Keratinocyte (primary cell): Measurements from ENCODE around the gene SLC39A11. TPM values are rescaled to one million over a fixed set of nuclear protein-coding genes. Genes with fewer than 3 reads are reported as not detected.

Source experiments
- DNase-seq: peaks from one replicate; pipeline ENCODE4 v3.0.0-alpha.2; 2011; ENCODE audit warnings: low read depth, missing footprints, low spot score
- FAIRE-seq: peaks from 2 replicates; lab custom pipeline; 2011; peaks lifted over from hg19 to GRCh38; lab: Jason Lieb, UNC
- H2AFZ ChIP-seq: 2 replicates; pipeline ENCODE4 v1.6.0; 2012; ENCODE audit warnings: low read length, control low read depth, inconsistent platforms; ENCODE audit not compliant: control insufficient read depth
- H3K27ac ChIP-seq: 2 replicates; pipeline ENCODE4 v1.5.1; 2011; ENCODE audit warnings: low read length; ENCODE audit not compliant: control insufficient read depth, insufficient read depth
- H3K27me3 ChIP-seq: 3 replicates; pipeline ENCODE4 v1.6.0; 2011; ENCODE audit warnings: low read length; ENCODE audit not compliant: control insufficient read depth, insufficient read depth; ENCODE audit errors: extremely low read depth
- H3K36me3 ChIP-seq, 2 experiments: 2 replicates in 1 of 2; 3 replicates in 1 of 2; pipeline ENCODE4 v1.5.1; 2011; ENCODE audit warnings: low read length in 2 of 2, mild to moderate bottlenecking in 1 of 2; ENCODE audit not compliant: control insufficient read depth in 2 of 2, insufficient read depth in 2 of 2; ENCODE audit errors: extremely low read depth in 1 of 2
- H3K4me1 ChIP-seq: 3 replicates; pipeline ENCODE4 v1.5.1; 2011; ENCODE audit warnings: low read length; ENCODE audit not compliant: control insufficient read depth, insufficient read depth; ENCODE audit errors: extremely low read depth
- H3K4me2 ChIP-seq: 3 replicates; pipeline ENCODE4 v1.6.0; 2011; ENCODE audit warnings: low read depth, low read length; ENCODE audit not compliant: control insufficient read depth, insufficient read depth; ENCODE audit errors: extremely low read depth
- H3K4me3 ChIP-seq, 3 experiments: fragments of 200-600 bp in 1 of 3; sonication (generic) in 1 of 3; 2 replicates in 2 of 3; 3 replicates in 1 of 3; pipeline ENCODE4 v1.5.1; 2011 to 2016; ENCODE audit warnings: low read length in 3 of 3, mild to moderate bottlenecking in 3 of 3, control low read depth in 2 of 3, inconsistent platforms in 1 of 3, low read depth in 1 of 3, mixed read lengths in 1 of 3, mixed run types in 1 of 3, moderate library complexity in 1 of 3; ENCODE audit not compliant: control insufficient read depth in 2 of 3, insufficient read depth in 2 of 3; ENCODE audit errors: extremely low read depth in 1 of 3
- H3K79me2 ChIP-seq: 2 replicates; pipeline ENCODE4 v1.6.0; 2012; ENCODE audit warnings: low read length; ENCODE audit not compliant: control insufficient read depth, insufficient read depth
- H3K9ac ChIP-seq: 3 replicates; pipeline ENCODE4 v1.6.0; 2011; ENCODE audit warnings: low read length; ENCODE audit not compliant: control insufficient read depth, insufficient read depth; ENCODE audit errors: extremely low read depth
- H3K9me1 ChIP-seq: 3 replicates; pipeline ENCODE4 v1.6.0; 2011; ENCODE audit warnings: low read length; ENCODE audit not compliant: control insufficient read depth, insufficient read depth; ENCODE audit errors: extremely low read depth
- H3K9me3 ChIP-seq: 2 replicates; pipeline ENCODE4 v1.5.1; 2012; ENCODE audit warnings: low read depth, low read length; ENCODE audit not compliant: control insufficient read depth
- H4K20me1 ChIP-seq: 3 replicates; pipeline ENCODE4 v1.6.0; 2011; ENCODE audit warnings: low read length; ENCODE audit not compliant: control insufficient read depth, insufficient read depth; ENCODE audit errors: extremely low read depth
- CTCF ChIP-seq, 3 experiments: IDR thresholded peaks in 1 of 3; conservative IDR thresholded peaks in 1 of 3; optimal IDR thresholded peaks in 1 of 3; 2 replicates in 2 of 3; 3 replicates in 1 of 3; pipeline versions ENCODE3 to v1.5.1; 2011; ENCODE audit warnings: low read length in 3 of 3, mild to moderate bottlenecking in 3 of 3, moderate library complexity in 2 of 3, control low read depth in 1 of 3, inconsistent platforms in 1 of 3; ENCODE audit not compliant: insufficient read depth in 2 of 3; ENCODE audit errors: extremely low read depth in 1 of 3
- EZH2 ChIP-seq: IDR thresholded peaks from one replicate; pipeline ENCODE4 v1.6.1; 2012; ENCODE audit warnings: inconsistent platforms, mild to moderate bottlenecking, low read length, moderate library complexity
- dilution Hi-C: fragments of 300-500 bp; cut with MboI; formaldehyde crosslinking; loops from one replicate; pipeline ENCODE4 v1.7.0; 2020; ENCODE audit warnings: low sequenced_read_pairs; ENCODE audit not compliant: extremely low pct_ligation_motif_present
- polyA plus RNA-seq, 5 experiments: library from polyadenylated mRNA; depleted of rRNA in 3 of 5; stranded (reverse) in 3 of 5; stranded (forward) in 1 of 5; unstranded in 1 of 5; fragments of >200 nt; gene quantifications; 1 replicate in 1 of 5; 2 replicates in 3 of 5; 3 replicates in 1 of 5; pipeline versions ENCODE4 v1.2.1 to v1.2.3, GENCODE V29; 2011 to 2012; ENCODE audit warnings: missing spikeins in 2 of 5, low read depth in 1 of 5, low replicate concordance in 1 of 5

Gene SLC39A11
- polyA plus RNA-seq, 1 donor (not counting 4 experiments of a cell fraction or from before 2014, with no cell fraction given) = 11.5 TPM

- TF ChIP-seq CTCF (optimal IDR thresholded peaks at IDR 0.05 in 1 of 3, IDR thresholded peaks at IDR 0.05 in 1 of 3, conservative IDR thresholded peaks at IDR 0.05 in 1 of 3; ENCODE audit: extremely low read depth in 1 of 3, insufficient read depth in 2 of 3, low read length in 3 of 3) = no peak
- TF ChIP-seq EZH2 = no peak
- dilution Hi-C loops = no loop called here
- DNase-seq (no peak), FAIRE-seq (no peak)
- H3K4me1 ChIP-seq = no peaks in the 10 kb centered on the region
- no peak overlapping the region for H3K27ac ChIP-seq
- peaks cover 0 to 3% of the 10 kb centered on the region in 2 experiments for H3K36me3 ChIP-seq
- H3K4me3 ChIP-seq = no peak overlapping the region
- H2AFZ ChIP-seq = no peak overlapping the region
- H3K9me3 ChIP-seq = no peaks in the 10 kb centered on the region
- H3K9me1 ChIP-seq = no peaks in the 10 kb centered on the region
- H3K9ac ChIP-seq = no peak overlapping the region
- no peaks in the 10 kb centered on the region for H3K27me3 ChIP-seq
- no peaks in the 10 kb centered on the region for H3K79me2 ChIP-seq
- H4K20me1 ChIP-seq = no peaks in the 10 kb centered on the region
- no peak overlapping the region for H3K4me2 ChIP-seq
Observed at GRCh38 chr17:72838068-72838467, 254.4 kb downstream of the SLC39A11 start.

- DNase-seq = no peak
- Histone ChIP-seq H3K79me2 (no peaks in the 10 kb centered on the region), H2AFZ (no peak overlapping the region), H3K9me1 (no peaks in the 10 kb centered on the region), H3K27me3 (no peaks in the 10 kb centered on the region), H3K4me1 (no peaks in the 10 kb centered on the region), H3K36me3 (peaks cover 0 to 3% of the 10 kb centered on the region in 2 experiments), H3K9me3 (no peaks in the 10 kb centered on the region), H3K27ac (no peak overlapping the region), H3K4me3 (no peak overlapping the region), H3K9ac (no peak overlapping the region), H4K20me1 (no peaks in the 10 kb centered on the region), H3K4me2 (no peak overlapping the region)
- no peak for TF ChIP-seq EZH2
- no peak for TF ChIP-seq CTCF (optimal IDR thresholded peaks at IDR 0.05 in 1 of 3, IDR thresholded peaks at IDR 0.05 in 1 of 3, conservative IDR thresholded peaks at IDR 0.05 in 1 of 3; ENCODE audit: extremely low read depth in 1 of 3, insufficient read depth in 2 of 3, low read length in 3 of 3)
- dilution Hi-C loops = no loop called here
- FAIRE-seq = no peak
Observed at GRCh38 chr17:72837335-72837734, 255.2 kb downstream of the SLC39A11 start.
